ENCODE results near the gene ANKRD23.

Gene ANKRD23

GRCh38 chr2:96831679-96832078 lies 12.1 kb downstream of the ANKRD23 start:
- Histone ChIP-seq H3K9ac (ENCODE audit: low read depth, low read length) (no peak overlapping the region), H3K4me3 (ENCODE audit: low read length) (no peak overlapping the region), H3K27me3 (ENCODE audit: insufficient read depth, low read length) (no peaks in the 10 kb centered on the region), H3K27ac (ENCODE audit: low read depth, low read length) (peak overlapping the region; percentile 87; the same call in 1 of the 2 replicates), H3K4me1 (ENCODE audit: insufficient read depth, low read length) (peaks cover 25% of the 10 kb centered on the region), H3K36me3 (ENCODE audit: insufficient read depth, low read length) (peaks cover 67% of the 10 kb centered on the region), H3K9me3 (ENCODE audit: insufficient read depth, low read depth, low read length) (no peaks in the 10 kb centered on the region)
- WGBS, result 91% methylated on average over 10 of the region's 10 CpGs

- Histone ChIP-seq H3K4me1 (ENCODE audit: insufficient read depth, low read length) (peaks cover 25% of the 10 kb centered on the region), H3K36me3 (ENCODE audit: insufficient read depth, low read length) (peaks cover 80% of the 10 kb centered on the region), H3K27ac (ENCODE audit: low read depth, low read length) (no peak overlapping the region), H3K9me3 (ENCODE audit: insufficient read depth, low read depth, low read length) (no peaks in the 10 kb centered on the region), H3K4me3 (ENCODE audit: low read length) (no peak overlapping the region), H3K27me3 (ENCODE audit: insufficient read depth, low read length) (no peaks in the 10 kb centered on the region), H3K9ac (ENCODE audit: low read depth, low read length) (no peak overlapping the region)
- WGBS, result 93% methylated on average over 5 of the region's 5 CpGs
Measured at GRCh38 chr2:96830044-96830562, 13.7 kb downstream of the ANKRD23 start.

DNA sequence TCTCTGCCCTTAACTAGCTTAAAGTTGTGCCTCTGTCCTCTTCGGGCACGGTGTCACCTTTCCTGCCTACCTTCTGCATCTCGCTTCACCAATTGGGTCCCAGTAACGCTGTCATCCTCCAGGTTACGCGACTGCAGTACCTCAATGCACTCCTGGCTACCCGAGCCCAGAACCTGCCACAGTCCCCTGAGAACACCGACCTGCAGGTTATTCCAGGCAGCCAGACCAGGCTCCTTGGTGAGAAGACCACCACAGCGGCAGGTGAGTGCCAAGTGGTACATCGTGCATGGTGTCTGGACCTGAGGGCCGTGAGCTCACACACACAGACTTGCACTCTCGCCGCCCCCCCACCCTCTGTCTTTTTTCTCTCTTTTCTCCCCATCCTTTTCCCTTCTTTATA lies 14.9 kb downstream of the ANKRD23 start:
- Histone ChIP-seq H3K27ac (ENCODE audit: low read depth, low read length) (no peak overlapping the region), H3K4me3 (ENCODE audit: low read length) (no peak overlapping the region), H3K9ac (ENCODE audit: low read depth, low read length) (no peak overlapping the region), H3K36me3 (ENCODE audit: insufficient read depth, low read length) (peaks cover 82% of the 10 kb centered on the region), H3K4me1 (ENCODE audit: insufficient read depth, low read length) (peaks cover 25% of the 10 kb centered on the region), H3K9me3 (ENCODE audit: insufficient read depth, low read depth, low read length) (no peaks in the 10 kb centered on the region), H3K27me3 (ENCODE audit: insufficient read depth, low read length) (no peaks in the 10 kb centered on the region)
- WGBS, result 95% methylated on average over 13 of the region's 13 CpGs

GRCh38 chr2:96828436-96828835 lies 15.4 kb downstream of the ANKRD23 start:
- H3K9ac ChIP-seq (ENCODE audit: low read depth, low read length), result no peak overlapping the region
- H3K4me3 ChIP-seq (ENCODE audit: low read length), result no peak overlapping the region
- no peaks in the 10 kb centered on the region for H3K9me3 ChIP-seq (ENCODE audit: insufficient read depth, low read depth, low read length)
- peaks cover 83% of the 10 kb centered on the region for H3K36me3 ChIP-seq (ENCODE audit: insufficient read depth, low read length)
- H3K4me1 ChIP-seq (ENCODE audit: insufficient read depth, low read length), result peaks cover 23% of the 10 kb centered on the region
- no peaks in the 10 kb centered on the region for H3K27me3 ChIP-seq (ENCODE audit: insufficient read depth, low read length)
- WGBS, result 95% methylated on average over 14 of the region's 14 CpGs
- no peak overlapping the region for H3K27ac ChIP-seq (ENCODE audit: low read depth, low read length)

DNA sequence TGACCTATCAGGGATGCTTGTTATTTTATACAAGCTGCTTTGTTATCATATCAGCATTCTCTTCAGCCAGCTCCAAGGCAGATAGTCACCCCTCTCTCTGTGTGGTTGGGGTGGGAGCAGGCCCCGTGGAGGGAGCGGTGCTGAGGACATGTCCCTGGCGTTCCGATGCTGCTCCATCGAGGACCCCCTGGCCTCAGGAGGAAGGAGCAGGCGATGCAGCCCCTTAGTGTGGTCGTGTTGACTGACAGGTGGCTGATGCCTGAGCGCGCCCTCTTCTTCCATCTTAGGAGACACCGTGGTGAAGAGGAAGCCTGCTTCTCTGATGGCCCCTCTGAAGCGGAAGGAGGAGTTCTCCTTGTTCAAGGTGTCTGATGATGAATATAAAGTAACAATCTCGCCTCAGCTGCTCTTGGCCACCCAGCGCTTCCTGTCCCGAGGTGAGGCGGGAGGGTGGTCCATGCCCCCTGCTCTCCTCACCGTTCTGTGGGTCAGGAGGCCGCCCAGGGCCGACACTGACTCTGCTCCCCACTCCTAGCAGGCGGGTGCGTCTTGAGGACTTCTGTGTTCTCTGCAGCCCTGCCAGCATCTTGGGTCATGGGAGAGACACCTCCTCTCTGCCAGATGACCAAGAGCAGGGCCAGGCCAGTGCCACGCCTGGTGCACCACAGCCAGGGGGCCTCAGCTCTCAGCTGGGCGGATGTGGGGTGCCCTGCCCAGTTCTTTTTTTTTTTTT lies 17.1 kb downstream of the ANKRD23 start:
- H3K4me1 ChIP-seq (ENCODE audit: insufficient read depth, low read length), result peaks cover 6% of the 10 kb centered on the region; the same call in 1 of the 2 replicates
- H3K27ac ChIP-seq (ENCODE audit: low read depth, low read length), result no peak overlapping the region
- no peaks in the 10 kb centered on the region for H3K27me3 ChIP-seq (ENCODE audit: insufficient read depth, low read length)
- H3K4me3 ChIP-seq (ENCODE audit: low read length), result no peak overlapping the region
- peaks cover 85% of the 10 kb centered on the region for H3K36me3 ChIP-seq (ENCODE audit: insufficient read depth, low read length)
- H3K9me3 ChIP-seq (ENCODE audit: insufficient read depth, low read depth, low read length), result no peaks in the 10 kb centered on the region
- H3K9ac ChIP-seq (ENCODE audit: low read depth, low read length), result no peak overlapping the region
- WGBS, result 97% methylated on average over 22 of the region's 22 CpGs

- 95% methylated on average over 14 of the region's 14 CpGs for WGBS
Measured at GRCh38 chr2:96825057-96825456, 18.8 kb downstream of the ANKRD23 start.

DNA sequence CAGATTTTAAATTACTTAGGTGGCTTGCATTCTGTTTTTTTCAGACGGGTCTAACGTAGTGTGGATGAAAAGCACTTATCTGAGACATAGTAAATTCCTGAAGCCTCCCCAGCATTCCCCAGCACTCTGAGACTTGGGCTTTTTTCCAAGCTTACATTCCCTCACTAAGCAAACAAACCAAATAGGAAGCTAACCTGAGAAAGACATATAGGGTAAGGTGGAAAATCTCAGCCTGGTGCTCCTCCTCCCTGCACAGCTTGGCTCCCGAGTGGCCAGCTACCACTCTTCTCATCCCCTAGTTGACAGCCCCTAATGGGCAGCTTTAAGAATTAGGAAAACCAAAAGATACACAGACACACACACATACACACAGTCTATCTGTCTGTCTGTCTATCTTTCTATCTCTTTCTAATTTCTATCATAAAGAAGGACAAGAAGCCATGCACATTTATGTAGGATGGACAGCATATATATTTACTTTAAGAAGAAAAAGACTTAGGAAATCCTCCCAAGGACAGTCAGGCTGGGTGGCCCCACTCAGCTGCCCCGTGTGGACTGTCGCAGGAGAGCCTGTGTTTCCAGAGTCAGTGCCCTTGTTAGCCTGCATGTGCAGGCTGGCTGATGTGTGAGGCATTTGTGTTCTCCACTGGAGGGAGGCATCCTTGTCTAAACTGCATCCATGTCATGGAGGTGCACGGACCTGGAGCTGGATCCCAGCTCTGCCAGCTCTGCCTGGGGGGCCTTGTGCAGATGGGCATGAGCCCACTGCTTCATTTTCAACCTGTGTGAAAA lies 19.5 kb downstream of the ANKRD23 start:
- 0 out of 2 replicates have a peak, but pooled peaks cover 3% of the 10 kb centered on the region for H3K4me1 ChIP-seq (ENCODE audit: insufficient read depth, low read length)
- H3K27me3 ChIP-seq (ENCODE audit: insufficient read depth, low read length), result no peaks in the 10 kb centered on the region
- H3K9ac ChIP-seq (ENCODE audit: low read depth, low read length), result no peak overlapping the region
- 93% methylated on average over 6 of the region's 6 CpGs for WGBS
- no peaks in the 10 kb centered on the region for H3K9me3 ChIP-seq (ENCODE audit: insufficient read depth, low read depth, low read length)
- no peak overlapping the region for H3K4me3 ChIP-seq (ENCODE audit: low read length)
- peaks cover 72% of the 10 kb centered on the region for H3K36me3 ChIP-seq (ENCODE audit: insufficient read depth, low read length)
- no peak overlapping the region for H3K27ac ChIP-seq (ENCODE audit: low read depth, low read length)

More at GRCh38 chr2:96825057-96825456, 18.8 kb downstream of the ANKRD23 start:
- Histone ChIP-seq H3K4me3 (ENCODE audit: low read length) (no peak overlapping the region), H3K9ac (ENCODE audit: low read depth, low read length) (no peak overlapping the region), H3K9me3 (ENCODE audit: insufficient read depth, low read depth, low read length) (no peaks in the 10 kb centered on the region), H3K36me3 (ENCODE audit: insufficient read depth, low read length) (peaks cover 76% of the 10 kb centered on the region), H3K27me3 (ENCODE audit: insufficient read depth, low read length) (no peaks in the 10 kb centered on the region), H3K27ac (ENCODE audit: low read depth, low read length) (no peak overlapping the region), H3K4me1 (ENCODE audit: insufficient read depth, low read length) (no peaks in the 10 kb centered on the region)

DNA sequence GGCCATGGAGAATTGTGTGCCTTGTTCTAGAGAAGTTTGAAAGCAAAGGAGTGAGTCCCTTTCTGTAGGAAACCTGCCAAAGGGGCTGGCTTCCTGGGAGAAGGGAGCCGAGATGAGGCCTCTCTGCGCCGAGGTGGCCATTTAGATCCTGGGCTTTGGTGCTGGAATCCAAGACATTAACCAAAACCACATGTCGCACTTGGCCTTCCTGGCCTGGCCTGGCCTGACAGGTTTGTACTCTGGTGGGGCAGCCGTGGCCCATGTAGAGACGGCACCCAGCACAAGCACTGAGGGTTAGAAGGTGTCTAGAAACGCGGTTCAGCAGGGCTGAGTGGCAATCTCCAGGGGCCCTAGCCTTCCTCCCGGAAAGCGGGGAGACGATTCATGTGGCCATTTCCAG lies 20.6 kb downstream of the ANKRD23 start:
- Histone ChIP-seq H3K4me3 (ENCODE audit: low read length) (no peak overlapping the region), H3K27ac (ENCODE audit: low read depth, low read length) (no peak overlapping the region), H3K4me1 (ENCODE audit: insufficient read depth, low read length) (0 out of 2 replicates have a peak, but pooled peaks cover 6% of the 10 kb centered on the region), H3K36me3 (ENCODE audit: insufficient read depth, low read length) (peaks cover 68% of the 10 kb centered on the region), H3K9ac (ENCODE audit: low read depth, low read length) (no peak overlapping the region), H3K27me3 (ENCODE audit: insufficient read depth, low read length) (no peaks in the 10 kb centered on the region), H3K9me3 (ENCODE audit: insufficient read depth, low read depth, low read length) (no peaks in the 10 kb centered on the region)
- WGBS, result 95% methylated on average over 11 of the region's 11 CpGs

GRCh38 chr2:96822786-96823185 lies 21.0 kb downstream of the ANKRD23 start:
- peaks cover 10% of the 10 kb centered on the region; the same call in 1 of the 2 replicates for H3K4me1 ChIP-seq (ENCODE audit: insufficient read depth, low read length)
- no peak overlapping the region for H3K9ac ChIP-seq (ENCODE audit: low read depth, low read length)
- H3K27ac ChIP-seq (ENCODE audit: low read depth, low read length), result no peak overlapping the region
- no peaks in the 10 kb centered on the region; the same call in 1 of the 2 replicates for H3K27me3 ChIP-seq (ENCODE audit: insufficient read depth, low read length)
- 91% methylated on average over 4 of the region's 4 CpGs for WGBS
- H3K9me3 ChIP-seq (ENCODE audit: insufficient read depth, low read depth, low read length), result no peaks in the 10 kb centered on the region
- H3K4me3 ChIP-seq (ENCODE audit: low read length), result no peak overlapping the region
- H3K36me3 ChIP-seq (ENCODE audit: insufficient read depth, low read length), result peaks cover 68% of the 10 kb centered on the region

DNA sequence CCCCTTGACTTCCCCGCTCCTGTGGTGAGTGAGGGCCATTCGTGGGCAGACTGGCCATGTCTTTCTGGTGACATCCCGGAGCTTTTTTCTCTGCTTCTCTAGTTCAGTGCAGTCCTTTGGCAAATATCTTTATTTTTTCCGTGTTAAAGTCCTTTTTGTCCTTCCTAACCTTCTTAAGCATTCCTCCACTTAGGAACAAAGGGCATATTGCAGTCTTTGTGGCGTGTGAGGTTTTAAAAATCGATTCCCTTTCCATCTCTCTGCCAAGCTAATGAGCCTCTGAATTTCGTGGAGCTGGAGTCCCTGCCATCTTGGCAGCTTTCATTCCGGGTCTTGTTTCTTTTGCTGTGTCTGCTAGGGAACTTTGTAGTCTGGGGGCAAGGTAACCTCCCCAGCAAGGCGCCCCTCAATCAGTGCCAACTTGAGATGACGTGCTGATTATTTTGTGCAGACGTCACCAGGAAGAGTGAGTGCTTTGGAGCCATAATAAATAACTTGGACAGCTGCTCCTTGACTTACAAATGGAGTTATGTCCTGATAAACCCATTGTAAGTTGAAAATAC lies 22.6 kb downstream of the ANKRD23 start:
- H3K36me3 ChIP-seq (ENCODE audit: insufficient read depth, low read length), result peaks cover 55% of the 10 kb centered on the region
- no peaks in the 10 kb centered on the region for H3K9me3 ChIP-seq (ENCODE audit: insufficient read depth, low read depth, low read length)
- no peak overlapping the region for H3K9ac ChIP-seq (ENCODE audit: low read depth, low read length)
- H3K27ac ChIP-seq (ENCODE audit: low read depth, low read length), result no peak overlapping the region
- H3K4me3 ChIP-seq (ENCODE audit: low read length), result no peak overlapping the region
- H3K27me3 ChIP-seq (ENCODE audit: insufficient read depth, low read length), result no peaks in the 10 kb centered on the region; the same call in 1 of the 2 replicates
- 91% methylated on average over 11 of the region's 11 CpGs for WGBS
- peaks cover 14% of the 10 kb centered on the region; the same call in 1 of the 2 replicates for H3K4me1 ChIP-seq (ENCODE audit: insufficient read depth, low read length)

All from HUES64 (cell line).